22Rv1 (cell line): ENCODE data around the gene RB1.

Experiments used
- ZFX ChIP-seq: fragments of 450-650 bp; IDR thresholded peaks from 2 replicates; pipeline ENCODE4 v1.6.1; 2017; ENCODE audit warnings: antibody characterized with exemption, borderline replicate concordance
- TF ChIP-seq, protein P1 (sequence below): fragments of 450-650 bp; IDR thresholded peaks from 2 replicates; pipeline ENCODE4 v1.5.1; 2017; ENCODE audit warnings: mild to moderate bottlenecking

- TF ChIP-seq, protein P1, sequence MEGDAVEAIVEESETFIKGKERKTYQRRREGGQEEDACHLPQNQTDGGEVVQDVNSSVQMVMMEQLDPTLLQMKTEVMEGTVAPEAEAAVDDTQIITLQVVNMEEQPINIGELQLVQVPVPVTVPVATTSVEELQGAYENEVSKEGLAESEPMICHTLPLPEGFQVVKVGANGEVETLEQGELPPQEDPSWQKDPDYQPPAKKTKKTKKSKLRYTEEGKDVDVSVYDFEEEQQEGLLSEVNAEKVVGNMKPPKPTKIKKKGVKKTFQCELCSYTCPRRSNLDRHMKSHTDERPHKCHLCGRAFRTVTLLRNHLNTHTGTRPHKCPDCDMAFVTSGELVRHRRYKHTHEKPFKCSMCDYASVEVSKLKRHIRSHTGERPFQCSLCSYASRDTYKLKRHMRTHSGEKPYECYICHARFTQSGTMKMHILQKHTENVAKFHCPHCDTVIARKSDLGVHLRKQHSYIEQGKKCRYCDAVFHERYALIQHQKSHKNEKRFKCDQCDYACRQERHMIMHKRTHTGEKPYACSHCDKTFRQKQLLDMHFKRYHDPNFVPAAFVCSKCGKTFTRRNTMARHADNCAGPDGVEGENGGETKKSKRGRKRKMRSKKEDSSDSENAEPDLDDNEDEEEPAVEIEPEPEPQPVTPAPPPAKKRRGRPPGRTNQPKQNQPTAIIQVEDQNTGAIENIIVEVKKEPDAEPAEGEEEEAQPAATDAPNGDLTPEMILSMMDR: no peak
- TF ChIP-seq ZFX: no peak
These were observed 193.0 kb downstream of the RB1 start for GRCh38 chr13:48496271-48497161.
